OCI-LY1 (cell line): ENCODE results near the gene HGD.
"Not testable (repeated sequence)": the region's sequence is repeated elsewhere in the genome, so short reads cannot be mapped to it uniquely, and the experiment has no call there.

Experiments used
- H2AFZ ChIP-seq: fragments of 200-600 bp; sonication (generic), shearing (Covaris generic); 2 replicates; pipeline ENCODE4 v1.6.0; 2014; ENCODE audit warnings: antibody characterized with exemption, mild to moderate bottlenecking, low read length
- H3F3A ChIP-seq: fragments of 200-600 bp; sonication (generic), shearing (Covaris generic); 2 replicates; pipeline ENCODE4 v1.6.0; 2014; ENCODE audit warnings: mild to moderate bottlenecking, antibody characterized with exemption, low read length, moderate library complexity; ENCODE audit not compliant: insufficient read depth
- H3K27ac ChIP-seq: fragments of 200-600 bp; sonication (generic); 2 replicates; pipeline ENCODE4 v1.5.1; 2014; ENCODE audit warnings: low read length, mixed run types, mild to moderate bottlenecking, low read depth; ENCODE audit not compliant: poor library complexity, severe bottlenecking
- H3K27me3 ChIP-seq: fragments of 200-600 bp; sonication (generic); 2 replicates; pipeline ENCODE4 v1.6.0; 2014; ENCODE audit warnings: antibody characterized with exemption, mild to moderate bottlenecking, low read length, moderate library complexity; ENCODE audit not compliant: insufficient read depth
- H3K36me3 ChIP-seq: fragments of 200-600 bp; sonication (generic); 2 replicates; pipeline ENCODE4 v1.6.1; 2014; ENCODE audit warnings: mild to moderate bottlenecking, antibody characterized with exemption, low read length, moderate library complexity, mixed read lengths; ENCODE audit not compliant: insufficient read depth
- H3K4me1 ChIP-seq: fragments of 200-600 bp; sonication (generic); 2 replicates; pipeline ENCODE4 v1.5.1; 2014; ENCODE audit warnings: mild to moderate bottlenecking, low read length, moderate library complexity; ENCODE audit not compliant: insufficient read depth, severe bottlenecking
- H3K4me2 ChIP-seq: fragments of 200-600 bp; sonication (generic), shearing (Covaris generic); 2 replicates; pipeline ENCODE4 v1.6.1; 2014; ENCODE audit warnings: low read length
- H3K4me3 ChIP-seq: fragments of 200-600 bp; sonication (generic); 2 replicates; pipeline ENCODE4 v1.5.1; 2014; ENCODE audit warnings: low read length, low read depth, mild to moderate bottlenecking, mixed read lengths; ENCODE audit not compliant: poor library complexity, severe bottlenecking
- H3K79me2 ChIP-seq: fragments of 200-600 bp; shearing (Covaris generic); 2 replicates; pipeline ENCODE4 v1.6.1; 2016; ENCODE audit warnings: mixed run types, low read length, mixed read lengths; ENCODE audit not compliant: insufficient read depth
- H3K9ac ChIP-seq: fragments of 200-600 bp; sonication (generic), shearing (Covaris generic); 2 replicates; pipeline ENCODE4 v1.6.1; 2014; ENCODE audit warnings: mild to moderate bottlenecking, low read length, mixed read lengths
- H3K9me2 ChIP-seq: fragments of 200-600 bp; sonication (generic), shearing (Covaris generic); 2 replicates; pipeline ENCODE4 v1.6.1; 2014; ENCODE audit warnings: low read depth, mild to moderate bottlenecking, low read length, mixed read lengths
- H3K9me3 ChIP-seq: fragments of 200-600 bp; shearing (Covaris generic); 2 replicates; pipeline ENCODE4 v1.6.1; 2014; ENCODE audit warnings: low read length, mixed read lengths
- H4K20me1 ChIP-seq: fragments of 200-600 bp; sonication (generic), shearing (Covaris generic); 2 replicates; pipeline ENCODE4 v1.6.0; 2016; ENCODE audit warnings: mild to moderate bottlenecking, low read length; ENCODE audit not compliant: insufficient read depth
- EZH2 ChIP-seq: fragments of 200-600 bp; sonication (generic), shearing (Covaris generic); IDR thresholded peaks from 2 replicates; pipeline ENCODE4 v1.8.0; 2017; ENCODE audit warnings: borderline replicate concordance, mixed run types, mild to moderate bottlenecking, antibody characterized with exemption, low read length, moderate library complexity, mixed read lengths
- TF ChIP-seq, protein P1 (sequence below): fragments of 200-600 bp; sonication (generic), shearing (Covaris generic); IDR thresholded peaks from 2 replicates; pipeline ENCODE4 v1.5.1; 2017; ENCODE audit warnings: mild to moderate bottlenecking, antibody characterized with exemption, low read length, moderate library complexity, mixed read lengths

The HGD gene

DNA sequence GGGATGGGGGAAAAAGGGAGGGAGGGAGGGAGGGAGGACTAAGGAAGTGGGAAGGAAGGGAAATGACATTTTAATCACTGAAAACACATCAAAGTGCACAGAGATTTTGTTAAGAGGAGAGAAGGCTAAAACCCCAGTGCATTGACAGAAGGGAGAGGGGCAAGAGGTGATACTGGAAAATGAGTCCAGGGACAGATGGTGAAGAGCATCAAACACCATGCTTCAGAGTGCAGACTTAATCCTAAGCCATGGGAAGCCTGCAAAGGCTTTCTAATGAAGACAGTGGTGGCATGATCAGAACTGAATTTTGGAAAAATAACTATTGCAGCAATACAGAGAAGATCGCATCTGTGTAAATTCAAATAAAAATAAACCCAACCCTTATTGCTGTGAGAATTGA is 41.8 kb downstream of the HGD start:
- no peaks in the 10 kb centered on the region for H4K20me1 ChIP-seq
- no peaks in the 10 kb centered on the region for H3K79me2 ChIP-seq
- no peak overlapping the region for H3K4me3 ChIP-seq
- H3K27me3 ChIP-seq, result no peaks in the 10 kb centered on the region
- TF ChIP-seq, protein P1, sequence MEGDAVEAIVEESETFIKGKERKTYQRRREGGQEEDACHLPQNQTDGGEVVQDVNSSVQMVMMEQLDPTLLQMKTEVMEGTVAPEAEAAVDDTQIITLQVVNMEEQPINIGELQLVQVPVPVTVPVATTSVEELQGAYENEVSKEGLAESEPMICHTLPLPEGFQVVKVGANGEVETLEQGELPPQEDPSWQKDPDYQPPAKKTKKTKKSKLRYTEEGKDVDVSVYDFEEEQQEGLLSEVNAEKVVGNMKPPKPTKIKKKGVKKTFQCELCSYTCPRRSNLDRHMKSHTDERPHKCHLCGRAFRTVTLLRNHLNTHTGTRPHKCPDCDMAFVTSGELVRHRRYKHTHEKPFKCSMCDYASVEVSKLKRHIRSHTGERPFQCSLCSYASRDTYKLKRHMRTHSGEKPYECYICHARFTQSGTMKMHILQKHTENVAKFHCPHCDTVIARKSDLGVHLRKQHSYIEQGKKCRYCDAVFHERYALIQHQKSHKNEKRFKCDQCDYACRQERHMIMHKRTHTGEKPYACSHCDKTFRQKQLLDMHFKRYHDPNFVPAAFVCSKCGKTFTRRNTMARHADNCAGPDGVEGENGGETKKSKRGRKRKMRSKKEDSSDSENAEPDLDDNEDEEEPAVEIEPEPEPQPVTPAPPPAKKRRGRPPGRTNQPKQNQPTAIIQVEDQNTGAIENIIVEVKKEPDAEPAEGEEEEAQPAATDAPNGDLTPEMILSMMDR, result no peak
- no peak for TF ChIP-seq EZH2
- no peaks in the 10 kb centered on the region for H3F3A ChIP-seq
- no peak overlapping the region for H3K9ac ChIP-seq
- no peaks in the 10 kb centered on the region for H3K9me3 ChIP-seq
- no peaks in the 10 kb centered on the region for H3K4me1 ChIP-seq
- no peak overlapping the region for H3K4me2 ChIP-seq
- no peaks in the 10 kb centered on the region for H3K9me2 ChIP-seq
- H2AFZ ChIP-seq, result no peak overlapping the region
- no peak overlapping the region for H3K27ac ChIP-seq
- no peaks in the 10 kb centered on the region for H3K36me3 ChIP-seq

DNA sequence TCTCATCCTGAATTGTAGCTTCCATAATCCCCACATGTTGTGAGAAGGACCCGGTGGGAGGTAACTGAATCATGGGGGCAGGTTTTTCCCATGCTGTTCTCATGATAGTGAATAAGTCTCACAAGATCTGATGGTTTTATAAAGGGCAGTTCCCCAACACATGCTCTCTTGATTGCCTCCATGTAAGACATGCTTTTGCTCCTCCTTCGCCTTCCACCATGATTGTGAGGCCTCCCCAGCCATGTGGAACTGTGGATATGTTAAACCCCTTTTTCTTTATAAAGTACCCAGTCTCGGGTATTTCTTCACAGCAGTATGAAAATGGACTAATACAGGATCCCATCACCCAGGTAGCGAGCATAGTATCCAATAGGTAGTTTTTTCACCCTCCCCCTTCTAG is 43.2 kb downstream of the HGD start:
- not testable (repeated sequence) for H3K36me3 ChIP-seq, H3K4me3 ChIP-seq, H3F3A ChIP-seq, H3K9me2 ChIP-seq, H3K27me3 ChIP-seq, H3K27ac ChIP-seq, H2AFZ ChIP-seq, H3K79me2 ChIP-seq, H3K4me2 ChIP-seq, H3K9me3 ChIP-seq, H3K9ac ChIP-seq, H3K4me1 ChIP-seq, H4K20me1 ChIP-seq

DNA sequence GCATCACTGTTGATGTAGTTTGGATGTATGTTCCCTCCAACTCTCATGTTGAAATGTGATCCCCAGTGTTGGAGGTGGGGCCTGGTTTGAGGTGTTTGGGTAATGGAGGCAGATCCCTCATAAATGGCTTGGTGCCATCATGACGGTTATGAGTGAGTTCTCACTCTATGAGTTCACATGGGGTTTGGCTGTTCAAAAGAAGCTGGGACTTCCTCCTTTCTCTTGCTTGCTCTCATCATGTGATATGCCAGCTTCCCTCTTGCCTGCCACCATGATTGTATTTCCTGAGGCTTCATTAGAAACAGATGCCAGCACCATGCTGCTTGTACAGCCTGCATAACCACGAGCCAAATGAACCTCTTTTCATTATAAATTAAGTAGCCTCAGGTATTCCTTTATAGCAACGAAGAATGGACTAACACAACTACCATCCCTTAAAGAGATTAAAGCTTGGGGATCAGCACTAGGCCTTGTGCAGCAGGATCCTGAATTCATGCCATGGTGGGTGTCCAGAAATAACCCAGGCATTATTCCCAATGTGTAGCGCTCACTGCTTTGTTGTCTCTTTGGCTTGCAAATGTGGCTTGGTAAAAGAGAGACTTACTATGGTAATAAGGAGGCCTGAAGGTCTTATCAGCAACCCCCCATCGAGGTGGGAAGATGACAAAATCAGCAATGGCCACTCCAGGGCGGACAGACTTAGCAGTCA is 44.0 kb downstream of the HGD start:
- no peaks in the 10 kb centered on the region for H4K20me1 ChIP-seq

More for the DNA sequence above, 44.0 kb downstream of the HGD start:
- no peaks in the 10 kb centered on the region for H3K36me3 ChIP-seq
- no peaks in the 10 kb centered on the region for H3K27me3 ChIP-seq
- H3K4me1 ChIP-seq, result no peaks in the 10 kb centered on the region
- no peak overlapping the region for H3K4me3 ChIP-seq
- no peaks in the 10 kb centered on the region for H3K9me2 ChIP-seq
- no peaks in the 10 kb centered on the region for H3K79me2 ChIP-seq
- no peaks in the 10 kb centered on the region for H3F3A ChIP-seq
- H2AFZ ChIP-seq, result no peak overlapping the region
- TF ChIP-seq, protein P1, result no peak
- TF ChIP-seq EZH2, result no peak
- no peaks in the 10 kb centered on the region for H3K9me3 ChIP-seq
- H3K9ac ChIP-seq, result no peak overlapping the region
- H3K4me2 ChIP-seq, result no peak overlapping the region
- no peak overlapping the region for H3K27ac ChIP-seq
